ENCODE results near the gene IPO11. TPM values are rescaled to one million over a fixed set of nuclear protein-coding genes. Genes with fewer than 3 reads are reported as not detected.
A peak's percentile ranks its signal among the peaks of the same experiment; 100 is the strongest.

The IPO11 gene
- total and polyA plus RNA-seq, 8 donors, result 3.7 to 19.5 (median 10.3) TPM

- Histone ChIP-seq H3K27ac (no peak overlapping the region), H3K27me3 (no peaks in the 10 kb centered on the region), H3K4me1 (peaks cover 0 to 4% (median 0%) of the 10 kb centered on the region in 3 donors), H3K9me3 (no peaks in the 10 kb centered on the region), H3K36me3 (no peaks in the 10 kb centered on the region), H3K4me3 (no peak overlapping the region)
- no peak for ATAC-seq
- intact Hi-C loops (cut with DNase I), result no loop called here
- TF ChIP-seq CTCF (IDR thresholded peaks at IDR 0.05), result no peak
- no peak for DNase-seq
- FAIRE-seq, result no peak
- WGBS, 2 donors, result 96 to 98% methylated on average over 3 of the region's 3 CpGs
These were observed 171.8 kb downstream of the IPO11 start for GRCh38 chr5:62584391-62584790.

- TF ChIP-seq CTCF (IDR thresholded peaks at IDR 0.05), result no peak
- Histone ChIP-seq H3K9me3 (no peaks in the 10 kb centered on the region), H3K27me3 (no peaks in the 10 kb centered on the region), H3K27ac (no peak overlapping the region), H3K36me3 (no peaks in the 10 kb centered on the region), H3K4me3 (no peak overlapping the region), H3K4me1 (peaks cover 0 to 4% (median 0%) of the 10 kb centered on the region in 3 donors)
- 83 to 87% methylated on average over 2 of the region's 2 CpGs for WGBS, 2 donors
- intact Hi-C loops (cut with DNase I), result no loop called here
- no peak for FAIRE-seq
- no peak for ATAC-seq
- no peak for DNase-seq
These were observed 172.7 kb downstream of the IPO11 start for GRCh38 chr5:62585306-62585705.

GRCh38 chr5:62585751-62586150 lies 173.2 kb downstream of the IPO11 start:
- FAIRE-seq (no peak), DNase-seq (no peak), ATAC-seq (peak in 1 of 4 donors; percentile 16)
- no peak for TF ChIP-seq CTCF (IDR thresholded peaks at IDR 0.05)
- no peak overlapping the region for H3K4me3 ChIP-seq
- intact Hi-C loops (cut with DNase I), result no loop called here
- H3K36me3 ChIP-seq, result no peaks in the 10 kb centered on the region
- no peaks in the 10 kb centered on the region for H3K27me3 ChIP-seq
- no peak overlapping the region for H3K27ac ChIP-seq
- H3K4me1 ChIP-seq, result peaks cover 0 to 4% (median 0%) of the 10 kb centered on the region in 3 donors
- no peaks in the 10 kb centered on the region for H3K9me3 ChIP-seq

GRCh38 chr5:62587737-62588136 lies 175.2 kb downstream of the IPO11 start:
- no peak overlapping the region for H3K4me3 ChIP-seq
- no peaks in the 10 kb centered on the region for H3K9me3 ChIP-seq
- H3K27me3 ChIP-seq, result no peaks in the 10 kb centered on the region
- no peaks in the 10 kb centered on the region for H3K36me3 ChIP-seq
- peaks cover 0 to 4% (median 0%) of the 10 kb centered on the region in 3 donors for H3K4me1 ChIP-seq
- intact Hi-C loops (cut with DNase I), result no loop called here
- H3K27ac ChIP-seq, result no peak overlapping the region
- no peak for FAIRE-seq
- DNase-seq, result no peak
- WGBS, 2 donors, result 88 to 89% methylated on average over 3 of the region's 3 CpGs
- no peak for TF ChIP-seq CTCF (IDR thresholded peaks at IDR 0.05)
- ATAC-seq, result no peak

- no peak for FAIRE-seq
- Histone ChIP-seq H3K4me1 (peaks cover 0 to 4% (median 0%) of the 10 kb centered on the region in 3 donors), H3K27ac (no peak overlapping the region), H3K9me3 (no peaks in the 10 kb centered on the region), H3K27me3 (no peaks in the 10 kb centered on the region), H3K4me3 (no peak overlapping the region), H3K36me3 (no peaks in the 10 kb centered on the region)
- intact Hi-C loops (cut with DNase I), result no loop called here
- ATAC-seq, result no peak
- WGBS, 2 donors, result 91 to 94% methylated on average over 4 of the region's 4 CpGs
- TF ChIP-seq CTCF (IDR thresholded peaks at IDR 0.05), result no peak
- no peak for DNase-seq
These were observed 176.1 kb downstream of the IPO11 start for GRCh38 chr5:62588668-62589067.

Data from pancreas (tissue), 10 donors.